ENCODE data around the gene CYFIP2.

The CYFIP2 gene

DNA sequence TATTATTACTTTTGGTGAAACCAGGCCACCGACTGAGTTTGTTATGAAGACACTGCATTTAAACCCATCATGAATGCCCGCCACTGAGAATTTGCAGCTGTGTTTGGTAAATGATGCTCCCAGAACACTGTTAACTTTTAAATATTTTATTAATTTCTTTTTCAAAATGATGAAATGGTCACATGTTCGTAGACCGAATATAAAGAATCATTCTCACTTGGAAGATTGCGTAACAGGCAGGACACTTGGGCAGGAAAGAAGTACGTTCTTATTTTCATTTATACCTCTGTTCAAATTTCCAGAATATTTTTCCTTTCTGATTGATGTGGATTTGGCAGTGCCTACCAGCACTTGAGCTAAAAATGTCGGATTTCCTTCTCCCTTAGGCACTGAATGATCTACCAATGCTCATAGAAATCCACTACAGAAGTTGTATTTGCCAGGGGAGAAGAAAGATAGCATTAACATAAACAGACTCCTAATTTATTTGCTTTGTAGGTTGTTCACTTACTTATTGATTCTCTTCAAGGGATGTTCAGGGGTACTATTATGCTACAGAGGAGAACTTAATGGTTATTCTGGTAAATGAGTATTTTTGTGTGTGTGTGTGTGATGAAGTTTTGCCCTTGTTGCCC lies 13.8 kb downstream of the CYFIP2 start:
- no CpG with 5 or more reads among the region's 7 CpGs for WGBS (ENCODE audit: extremely low coverage, insufficient coverage, insufficient read length)
- H3K4ac ChIP-seq (ENCODE audit: low read depth, low read length) = no peak overlapping the region
- no peaks in the 10 kb centered on the region for H3K9me3 ChIP-seq (ENCODE audit: insufficient read depth, low read depth, low read length)
- H4K8ac ChIP-seq (ENCODE audit: low read depth, low read length) = no peak overlapping the region
- no peaks in the 10 kb centered on the region for H3K27me3 ChIP-seq (ENCODE audit: insufficient read depth, low read length)
- H2BK5ac ChIP-seq (ENCODE audit: low read depth, low read length, poor library complexity) = no peak overlapping the region
- no peaks in the 10 kb centered on the region for H3K4me1 ChIP-seq (ENCODE audit: control insufficient read depth in 1 of 2, insufficient read depth in 2 of 2, low read length in 2 of 2)
- no peak overlapping the region for H2BK120ac ChIP-seq (ENCODE audit: insufficient read depth, low read length, poor library complexity)
- no peak overlapping the region for H2BK12ac ChIP-seq (ENCODE audit: low read length)
- no peak overlapping the region for H2AFZ ChIP-seq (ENCODE audit: insufficient read depth, low read length, poor library complexity)
- H3K79me1 ChIP-seq (ENCODE audit: low read length) = no peaks in the 10 kb centered on the region
- no peak overlapping the region for H3K18ac ChIP-seq (ENCODE audit: low read length)
- no peak overlapping the region for H3K4me2 ChIP-seq (ENCODE audit: low read length)
- H4K91ac ChIP-seq (ENCODE audit: low read depth, low read length) = no peak overlapping the region
- no peaks in the 10 kb centered on the region for H3K36me3 ChIP-seq (ENCODE audit: control insufficient read depth in 1 of 2, insufficient read depth in 2 of 2, low read length in 2 of 2)
- no peak overlapping the region for H3K4me3 ChIP-seq (ENCODE audit: low read depth, low read length)
- no peak for DNase-seq
- H3K9ac ChIP-seq (ENCODE audit: low read length) = no peak overlapping the region
- no peak overlapping the region for H3K27ac ChIP-seq (ENCODE audit: low read depth, low read length)
- no peak overlapping the region for H3K14ac ChIP-seq (ENCODE audit: low read length)
- no peak overlapping the region for H2AK5ac ChIP-seq (ENCODE audit: low read length)
- no peak overlapping the region for H4K12ac ChIP-seq (ENCODE audit: low read depth, low read length)
- H3K79me2 ChIP-seq (ENCODE audit: control insufficient read depth, insufficient read depth, low read length, poor library complexity) = no peaks in the 10 kb centered on the region
- no peak overlapping the region for H3K23ac ChIP-seq (ENCODE audit: low read length)

DNA sequence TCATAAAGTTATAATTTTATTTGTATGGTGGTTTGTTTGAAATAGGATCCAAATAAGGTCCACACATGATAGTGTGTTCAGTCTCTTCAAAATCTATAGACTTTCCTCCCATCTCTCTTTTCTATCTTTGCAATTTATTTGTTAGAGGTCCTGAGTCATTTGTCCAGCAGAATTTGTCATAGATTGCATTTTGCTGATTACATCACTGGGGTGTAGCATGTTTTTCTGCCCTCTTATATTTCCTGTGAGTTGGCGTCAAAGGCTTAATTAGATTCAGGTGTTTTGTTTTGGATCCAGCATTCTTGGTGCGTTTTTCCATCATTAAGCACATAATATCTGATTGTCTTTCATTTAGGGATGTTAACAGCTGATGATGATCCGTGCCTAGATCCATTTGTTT lies 15.0 kb downstream of the CYFIP2 start:
- DNase-seq = no peak
- H3K18ac ChIP-seq (ENCODE audit: low read length) = no peak overlapping the region
- no peak overlapping the region for H4K12ac ChIP-seq (ENCODE audit: low read depth, low read length)
- no peak overlapping the region for H3K4ac ChIP-seq (ENCODE audit: low read depth, low read length)
- no peak overlapping the region for H3K23ac ChIP-seq (ENCODE audit: low read length)
- H3K27me3 ChIP-seq (ENCODE audit: insufficient read depth, low read length) = no peaks in the 10 kb centered on the region
- H2BK12ac ChIP-seq (ENCODE audit: low read length) = no peak overlapping the region
- no peaks in the 10 kb centered on the region for H3K9me3 ChIP-seq (ENCODE audit: insufficient read depth, low read depth, low read length)
- no peak overlapping the region for H3K9ac ChIP-seq (ENCODE audit: low read length)
- H3K4me3 ChIP-seq (ENCODE audit: low read depth, low read length) = no peak overlapping the region
- H3K36me3 ChIP-seq (ENCODE audit: control insufficient read depth in 1 of 2, insufficient read depth in 2 of 2, low read length in 2 of 2) = no peaks in the 10 kb centered on the region
- H2BK120ac ChIP-seq (ENCODE audit: insufficient read depth, low read length, poor library complexity) = no peak overlapping the region
- no peaks in the 10 kb centered on the region for H3K79me1 ChIP-seq (ENCODE audit: low read length)
- H2AFZ ChIP-seq (ENCODE audit: insufficient read depth, low read length, poor library complexity) = no peak overlapping the region
- H4K8ac ChIP-seq (ENCODE audit: low read depth, low read length) = no peak overlapping the region
- no peaks in the 10 kb centered on the region for H3K4me1 ChIP-seq (ENCODE audit: control insufficient read depth in 1 of 2, insufficient read depth in 2 of 2, low read length in 2 of 2)
- H2AK5ac ChIP-seq (ENCODE audit: low read length) = no peak overlapping the region
- no peaks in the 10 kb centered on the region for H3K79me2 ChIP-seq (ENCODE audit: control insufficient read depth, insufficient read depth, low read length, poor library complexity)
- no peak overlapping the region for H3K14ac ChIP-seq (ENCODE audit: low read length)
- no peak overlapping the region for H3K4me2 ChIP-seq (ENCODE audit: low read length)
- H2BK5ac ChIP-seq (ENCODE audit: low read depth, low read length, poor library complexity) = no peak overlapping the region
- H3K27ac ChIP-seq (ENCODE audit: low read depth, low read length) = no peak overlapping the region
- no peak overlapping the region for H4K91ac ChIP-seq (ENCODE audit: low read depth, low read length)
- WGBS (ENCODE audit: extremely low coverage, insufficient coverage, insufficient read length) = no CpG with 5 or more reads among the region's 3 CpGs

DNA sequence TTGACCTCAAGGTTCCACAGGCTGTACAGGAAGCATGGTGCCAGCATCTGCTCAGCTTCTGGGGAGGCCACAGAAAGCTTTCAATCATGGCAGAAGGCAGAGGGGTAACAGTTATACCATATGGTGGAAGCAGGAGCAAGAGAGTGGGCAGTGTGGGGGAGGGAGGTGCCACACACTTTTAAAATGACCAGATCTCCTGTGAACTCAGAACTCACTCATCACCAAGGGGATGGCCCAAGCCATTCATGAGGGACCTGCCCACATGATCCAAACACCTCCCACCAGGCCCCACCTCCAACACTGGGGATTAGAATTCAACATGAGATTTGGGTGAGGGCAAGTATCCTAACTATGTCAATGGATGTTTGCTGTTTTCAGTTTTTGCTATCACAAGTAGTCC lies 16.2 kb downstream of the CYFIP2 start:
- no peak overlapping the region for H2AK5ac ChIP-seq (ENCODE audit: low read length)
- no peak overlapping the region for H4K91ac ChIP-seq (ENCODE audit: low read depth, low read length)
- no peak overlapping the region for H4K8ac ChIP-seq (ENCODE audit: low read depth, low read length)

DNA sequence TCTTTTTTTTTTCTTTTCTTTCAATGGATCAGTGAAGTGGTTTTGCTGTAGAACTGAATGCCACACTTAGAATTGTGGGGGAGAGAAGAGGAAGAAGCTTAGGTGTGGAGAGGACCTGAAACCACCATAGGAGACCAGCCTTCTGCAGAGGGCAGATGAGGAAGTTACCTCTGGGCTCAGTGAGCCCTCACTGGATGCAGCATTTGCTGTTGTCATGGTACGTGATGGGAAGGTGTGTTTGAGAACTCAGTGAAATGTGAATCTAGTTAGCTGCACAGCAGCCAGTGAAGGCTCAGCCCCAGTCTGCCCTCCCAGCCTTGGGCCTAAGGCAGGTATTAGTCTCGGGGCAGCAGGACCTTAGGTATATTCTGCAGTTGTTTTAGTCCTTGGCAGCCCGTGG lies 17.5 kb downstream of the CYFIP2 start:
- H4K91ac ChIP-seq (ENCODE audit: low read depth, low read length) = no peak overlapping the region
- H3K23ac ChIP-seq (ENCODE audit: low read length) = no peak overlapping the region
- H4K12ac ChIP-seq (ENCODE audit: low read depth, low read length) = no peak overlapping the region
- DNase-seq = no peak
- H3K27ac ChIP-seq (ENCODE audit: low read depth, low read length) = no peak overlapping the region
- H3K36me3 ChIP-seq (ENCODE audit: control insufficient read depth in 1 of 2, insufficient read depth in 2 of 2, low read length in 2 of 2) = no peaks in the 10 kb centered on the region
- no peak overlapping the region for H2AK5ac ChIP-seq (ENCODE audit: low read length)
- H3K4me1 ChIP-seq (ENCODE audit: control insufficient read depth in 1 of 2, insufficient read depth in 2 of 2, low read length in 2 of 2) = no peaks in the 10 kb centered on the region
- no peaks in the 10 kb centered on the region for H3K79me1 ChIP-seq (ENCODE audit: low read length)
- H3K9me3 ChIP-seq (ENCODE audit: insufficient read depth, low read depth, low read length) = no peaks in the 10 kb centered on the region
- no peak overlapping the region for H4K8ac ChIP-seq (ENCODE audit: low read depth, low read length)
- no peak overlapping the region for H3K9ac ChIP-seq (ENCODE audit: low read length)
- H2BK120ac ChIP-seq (ENCODE audit: insufficient read depth, low read length, poor library complexity) = no peak overlapping the region
- no peak overlapping the region for H3K4me3 ChIP-seq (ENCODE audit: low read depth, low read length)
- H3K79me2 ChIP-seq (ENCODE audit: control insufficient read depth, insufficient read depth, low read length, poor library complexity) = no peaks in the 10 kb centered on the region
- no peak overlapping the region for H2AFZ ChIP-seq (ENCODE audit: insufficient read depth, low read length, poor library complexity)
- H3K4ac ChIP-seq (ENCODE audit: low read depth, low read length) = no peak overlapping the region
- H3K14ac ChIP-seq (ENCODE audit: low read length) = no peak overlapping the region
- H3K18ac ChIP-seq (ENCODE audit: low read length) = no peak overlapping the region
- WGBS (ENCODE audit: extremely low coverage, insufficient coverage, insufficient read length) = no CpG with 5 or more reads among the region's 3 CpGs
- H2BK5ac ChIP-seq (ENCODE audit: low read depth, low read length, poor library complexity) = no peak overlapping the region
- H3K4me2 ChIP-seq (ENCODE audit: low read length) = no peak overlapping the region
- no peaks in the 10 kb centered on the region for H3K27me3 ChIP-seq (ENCODE audit: insufficient read depth, low read length)
- no peak overlapping the region for H2BK12ac ChIP-seq (ENCODE audit: low read length)

More for the DNA sequence above, 16.2 kb downstream of the CYFIP2 start:
- Histone ChIP-seq H3K4ac (ENCODE audit: low read depth, low read length) (no peak overlapping the region), H3K36me3 (ENCODE audit: control insufficient read depth in 1 of 2, insufficient read depth in 2 of 2, low read length in 2 of 2) (no peaks in the 10 kb centered on the region), H3K79me2 (ENCODE audit: control insufficient read depth, insufficient read depth, low read length, poor library complexity) (no peaks in the 10 kb centered on the region), H3K4me1 (ENCODE audit: control insufficient read depth in 1 of 2, insufficient read depth in 2 of 2, low read length in 2 of 2) (no peaks in the 10 kb centered on the region), H2BK5ac (ENCODE audit: low read depth, low read length, poor library complexity) (no peak overlapping the region), H3K9ac (ENCODE audit: low read length) (no peak overlapping the region), H3K79me1 (ENCODE audit: low read length) (no peaks in the 10 kb centered on the region), H2BK120ac (ENCODE audit: insufficient read depth, low read length, poor library complexity) (no peak overlapping the region), H3K27me3 (ENCODE audit: insufficient read depth, low read length) (no peaks in the 10 kb centered on the region), H4K12ac (ENCODE audit: low read depth, low read length) (no peak overlapping the region), H3K14ac (ENCODE audit: low read length) (no peak overlapping the region), H3K23ac (ENCODE audit: low read length) (no peak overlapping the region), H3K27ac (ENCODE audit: low read depth, low read length) (no peak overlapping the region), H3K9me3 (ENCODE audit: insufficient read depth, low read depth, low read length) (no peaks in the 10 kb centered on the region), H2BK12ac (ENCODE audit: low read length) (no peak overlapping the region), H3K4me3 (ENCODE audit: low read depth, low read length) (no peak overlapping the region), H3K18ac (ENCODE audit: low read length) (no peak overlapping the region), H2AFZ (ENCODE audit: insufficient read depth, low read length, poor library complexity) (no peak overlapping the region), H3K4me2 (ENCODE audit: low read length) (no peak overlapping the region)
- DNase-seq = no peak
